ENCODE measurements around the gene ZBTB18.

The ZBTB18 gene

GRCh38 chr1:244092293-244092963, 41.3 kb downstream of the ZBTB18 start:
- FAIRE-seq = no peak

GRCh38 chr1:244092964-244093638, 42.0 kb downstream of the ZBTB18 start:
- no peak for FAIRE-seq

GRCh38 chr1:244094880-244095528, 43.9 kb downstream of the ZBTB18 start:
- no peak for FAIRE-seq

GRCh38 chr1:244095529-244095911, 44.4 kb downstream of the ZBTB18 start:
- no peak for FAIRE-seq

GRCh38 chr1:244096066-244096610, 45.1 kb downstream of the ZBTB18 start:
- FAIRE-seq = no peak

GRCh38 chr1:244096691-244097090, 45.6 kb downstream of the ZBTB18 start:
- FAIRE-seq = no peak

- no peak for FAIRE-seq
Measured at GRCh38 chr1:244097523-244098405, 46.7 kb downstream of the ZBTB18 start.

GRCh38 chr1:244099258-244099930, 48.3 kb downstream of the ZBTB18 start:
- no peak for FAIRE-seq

GRCh38 chr1:244100276-244100675, 49.2 kb downstream of the ZBTB18 start:
- no peak for FAIRE-seq

- no peak for FAIRE-seq
Measured at GRCh38 chr1:244100704-244101453, 49.8 kb downstream of the ZBTB18 start.

- no peak for FAIRE-seq
Measured at GRCh38 chr1:244102046-244102445, 51.0 kb downstream of the ZBTB18 start.

- FAIRE-seq = no peak
Measured at GRCh38 chr1:244102468-244102867, 51.4 kb downstream of the ZBTB18 start.

GRCh38 chr1:244104309-244105060, 53.4 kb downstream of the ZBTB18 start:
- no peak for FAIRE-seq

GRCh38 chr1:244106176-244106575, 55.1 kb downstream of the ZBTB18 start:
- no peak for FAIRE-seq
